A549 (cell line): ENCODE measurements around the gene DCN. TPM values are rescaled to one million over a fixed set of nuclear protein-coding genes. Genes with fewer than 3 reads are reported as not detected.

Experiments
- ATAC-seq, 2 experiments: fragments of 200-7000 bp in 1 of 2; fragments of >200 bp in 1 of 2; cut with Nextera tagmentation in 1 of 2; cut with Tn5 transposase in 1 of 2; 3 replicates each; pipeline versions ENCODE4 v1.8.0 to v1.9.1; 2018 to 2020; ENCODE audit warnings: mild to moderate bottlenecking in 1 of 2, moderate library complexity in 1 of 2
- CTCF ChIA-PET: fragments of 300-600 bp; sonication (Branson Sonifier 250); formaldehyde crosslinking; extraction: SDS; loops from one replicate; lab custom pipeline; 2021; ENCODE audit warnings: antibody characterized with exemption, inconsistent platforms; lab: Yijun Ruan, JAX
- POLR2A ChIA-PET: fragments of 350-600 bp; formaldehyde crosslinking; extraction: SDS; loops from one replicate; lab custom pipeline; 2021; ENCODE audit warnings: antibody characterized with exemption, inconsistent platforms; lab: Yijun Ruan, JAX
- DNase-seq, 2 experiments: peaks; one replicate each; pipeline versions ENCODE4 v3.0.0 to v3.0.0-alpha.2; 2011 to 2016; ENCODE audit warnings: low read depth in 1 of 2, low spot score in 1 of 2
- FAIRE-seq: peaks from 2 replicates; lab custom pipeline; 2011; peaks lifted over from hg19 to GRCh38; lab: Jason Lieb, UNC
- H3K27ac ChIP-seq, 2 experiments: fragments of >200 bp; sonication (Bioruptor Twin); formaldehyde crosslinking; 3 replicates each; pipeline ENCODE4 v1.5.1; 2016 to 2017
- H3K4me1 ChIP-seq: fragments of >200 bp; sonication (Bioruptor Twin); formaldehyde crosslinking; 3 replicates; pipeline ENCODE4 v1.6.1; 2016
- H3K4me2 ChIP-seq: fragments of >200 bp; sonication (Bioruptor Twin); formaldehyde crosslinking; 3 replicates; pipeline ENCODE4 v1.6.1; 2016
- H3K4me3 ChIP-seq: fragments of >200 bp; sonication (Bioruptor Twin); formaldehyde crosslinking; 3 replicates; pipeline ENCODE4 v1.5.1; 2016
- H3K9me3 ChIP-seq: fragments of >200 bp; sonication (Bioruptor Twin); formaldehyde crosslinking; 3 replicates; pipeline ENCODE4 v1.6.1; 2016
- BCL3 ChIP-seq: fragments of >200 bp; sonication (Bioruptor Twin); formaldehyde crosslinking; IDR thresholded peaks from 3 replicates; pipeline ENCODE4 v1.6.1; 2016
- BHLHE40 ChIP-seq: IDR thresholded peaks from 2 replicates; pipeline ENCODE4 v1.6.1; 2012; ENCODE audit warnings: low read depth, low read length, inconsistent platforms
- CHD2 ChIP-seq: fragments of 150-350 bp; IDR thresholded peaks from 2 replicates; pipeline ENCODE4 v1.6.1; 2014; ENCODE audit warnings: low read length; ENCODE audit not compliant: partially characterized antibody
- HDAC2 ChIP-seq: fragments of 200-600 bp; sonication (generic); IDR thresholded peaks from 2 replicates; pipeline ENCODE4 v1.6.1; 2016
- HEYL ChIP-seq: fragments of 250-450 bp; sonication (Bioruptor Pico); IDR thresholded peaks from 2 replicates; pipeline ENCODE4 v1.8.0; 2021; ENCODE audit warnings: mild to moderate bottlenecking, moderate library complexity
- HOXA7 ChIP-seq: fragments of 250-450 bp; sonication (Bioruptor Pico); IDR thresholded peaks from 2 replicates; pipeline ENCODE4 v1.5.0; 2020; ENCODE audit warnings: mild to moderate bottlenecking, moderate library complexity
- HOXB13 ChIP-seq: fragments of 250-450 bp; sonication (Bioruptor Pico); IDR thresholded peaks from 2 replicates; pipeline ENCODE4 v1.5.0; 2020; ENCODE audit warnings: low read depth, mild to moderate bottlenecking, moderate library complexity
- JUN ChIP-seq, 2 experiments: fragments of >200 bp; sonication (Bioruptor Twin); formaldehyde crosslinking; IDR thresholded peaks; 2 replicates in 1 of 2; 3 replicates in 1 of 2; pipeline ENCODE4 v1.6.1; 2016 to 2017
- KDM1A ChIP-seq: fragments of 200-600 bp; sonication (generic); IDR thresholded peaks from 2 replicates; pipeline ENCODE4 v1.6.1; 2016; ENCODE audit warnings: low read depth, mild to moderate bottlenecking
- KDM5A ChIP-seq: fragments of 200-600 bp; sonication (generic); IDR thresholded peaks from 2 replicates; pipeline ENCODE4 v1.6.1; 2016; ENCODE audit warnings: antibody characterized with exemption, mild to moderate bottlenecking
- MAZ ChIP-seq: fragments of 150-350 bp; IDR thresholded peaks from 2 replicates; pipeline ENCODE4 v1.6.1; 2014; ENCODE audit warnings: antibody characterized with exemption, low read depth, low read length, borderline replicate concordance
- NFE2L2 ChIP-seq: fragments of 150-350 bp; conservative IDR thresholded peaks from 2 replicates; pipeline ENCODE4 v1.6.1; 2014; ENCODE audit warnings: low read length
- NPAS2 ChIP-seq: fragments of 250-450 bp; sonication (Bioruptor Pico); IDR thresholded peaks from 2 replicates; pipeline ENCODE4 v1.8.0; 2022; ENCODE audit warnings: mild to moderate bottlenecking, moderate library complexity, borderline replicate concordance
- PBX3 ChIP-seq: IDR thresholded peaks from 2 replicates; pipeline ENCODE4 v1.6.1; 2012
- PHF8 ChIP-seq: fragments of 200-600 bp; sonication (generic); IDR thresholded peaks from 2 replicates; pipeline ENCODE4 v1.6.1; 2016; ENCODE audit warnings: low read depth, mild to moderate bottlenecking, antibody characterized with exemption, moderate library complexity, borderline replicate concordance
- RAD21 ChIP-seq, 2 experiments: fragments of >200 bp in 1 of 2; sonication (Bioruptor Twin) in 1 of 2; formaldehyde crosslinking in 1 of 2; IDR thresholded peaks in 1 of 2; conservative IDR thresholded peaks in 1 of 2; 2 replicates in 1 of 2; 3 replicates in 1 of 2; pipeline ENCODE4 v1.6.1; 2012 to 2018; ENCODE audit warnings: inconsistent platforms in 1 of 2
- SMC3 ChIP-seq: fragments of >200 bp; sonication (Bioruptor Twin); formaldehyde crosslinking; IDR thresholded peaks from 3 replicates; pipeline ENCODE4 v1.6.1; 2018; ENCODE audit warnings: inconsistent platforms
- WGBS: methylation state at CpG from one replicate; pipeline ENCODE4 v1.1.6; 2017; ENCODE audit errors: missing lambda C conversion rate; 5-methylcytosine and 5-hydroxymethylcytosine counted together
- polyA plus RNA-seq, 4 experiments: library from polyadenylated mRNA; depleted of rRNA in 3 of 4; stranded (reverse); fragments of >200 nt; fragmentation: RNase III in 1 of 4; extraction: RNeasy Plus Mini Kit Qiagen cat#74134 plus additional on column Dnase treatment in 1 of 4; gene quantifications; 2 replicates in 3 of 4; 3 replicates in 1 of 4; pipeline ENCODE4 v1.2.3, GENCODE V29; 2011 to 2017
- TF ChIP-seq, protein P1 (sequence below): fragments of 250-450 bp; sonication (Bioruptor Pico); IDR thresholded peaks from 2 replicates; pipeline ENCODE4 v1.5.0; 2021; ENCODE audit warnings: mild to moderate bottlenecking, moderate library complexity, borderline replicate concordance
- TF ChIP-seq, protein P2 (sequence below): fragments of >200 bp; sonication (Bioruptor Twin); formaldehyde crosslinking; IDR thresholded peaks from 3 replicates; pipeline ENCODE4 v1.5.1; 2016
- TF ChIP-seq, protein P3 (sequence below): IDR thresholded peaks from 2 replicates; pipeline ENCODE4 v1.6.1; 2012; ENCODE audit warnings: low read depth, borderline replicate concordance

DCN gene
- polyA plus RNA-seq, 2 of the 4 experiments (the other 2 are of a cell fraction): 1.0 TPM; not detected in 1

- H3K4me3 ChIP-seq: no peak overlapping the region
- FAIRE-seq: no peak
- H3K9me3 ChIP-seq: 0 out of 3 replicates have a peak, but pooled peaks cover 4% of the 10 kb centered on the region
- no peak overlapping the region for H3K4me2 ChIP-seq
- no peak overlapping the region for H3K27ac ChIP-seq
- ChIA-PET POLR2A (no interaction called here), CTCF (interaction anchor here (1.2 kb wide), 1 partner anchor 16 kb away, joined by 3 read pairs; no protein-coding TSS in a partner anchor)
- H3K4me1 ChIP-seq: no peaks in the 10 kb centered on the region
- TF ChIP-seq RAD21 (conservative IDR thresholded peaks at IDR 0.05 in 1 of 2, IDR thresholded peaks at IDR 0.05 in 1 of 2) (no peak), PHF8 (no peak), BHLHE40 (no peak), HOXB13 (CRISPR knock-in tag) (no peak), NFE2L2 (no peak), HDAC2 (no peak), HOXA7 (CRISPR knock-in tag) (no peak), NPAS2 (no peak), KDM1A (no peak)
- TF ChIP-seq, protein P1, sequence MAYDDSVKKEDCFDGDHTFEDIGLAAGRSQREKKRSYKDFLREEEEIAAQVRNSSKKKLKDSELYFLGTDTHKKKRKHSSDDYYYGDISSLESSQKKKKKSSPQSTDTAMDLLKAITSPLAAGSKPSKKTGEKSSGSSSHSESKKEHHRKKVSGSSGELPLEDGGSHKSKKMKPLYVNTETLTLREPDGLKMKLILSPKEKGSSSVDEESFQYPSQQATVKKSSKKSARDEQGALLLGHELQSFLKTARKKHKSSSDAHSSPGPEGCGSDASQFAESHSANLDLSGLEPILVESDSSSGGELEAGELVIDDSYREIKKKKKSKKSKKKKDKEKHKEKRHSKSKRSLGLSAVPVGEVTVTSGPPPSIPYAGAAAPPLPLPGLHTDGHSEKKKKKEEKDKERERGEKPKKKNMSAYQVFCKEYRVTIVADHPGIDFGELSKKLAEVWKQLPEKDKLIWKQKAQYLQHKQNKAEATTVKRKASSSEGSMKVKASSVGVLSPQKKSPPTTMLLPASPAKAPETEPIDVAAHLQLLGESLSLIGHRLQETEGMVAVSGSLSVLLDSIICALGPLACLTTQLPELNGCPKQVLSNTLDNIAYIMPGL (CRISPR knock-in tag): no peak
- TF ChIP-seq, protein P2, sequence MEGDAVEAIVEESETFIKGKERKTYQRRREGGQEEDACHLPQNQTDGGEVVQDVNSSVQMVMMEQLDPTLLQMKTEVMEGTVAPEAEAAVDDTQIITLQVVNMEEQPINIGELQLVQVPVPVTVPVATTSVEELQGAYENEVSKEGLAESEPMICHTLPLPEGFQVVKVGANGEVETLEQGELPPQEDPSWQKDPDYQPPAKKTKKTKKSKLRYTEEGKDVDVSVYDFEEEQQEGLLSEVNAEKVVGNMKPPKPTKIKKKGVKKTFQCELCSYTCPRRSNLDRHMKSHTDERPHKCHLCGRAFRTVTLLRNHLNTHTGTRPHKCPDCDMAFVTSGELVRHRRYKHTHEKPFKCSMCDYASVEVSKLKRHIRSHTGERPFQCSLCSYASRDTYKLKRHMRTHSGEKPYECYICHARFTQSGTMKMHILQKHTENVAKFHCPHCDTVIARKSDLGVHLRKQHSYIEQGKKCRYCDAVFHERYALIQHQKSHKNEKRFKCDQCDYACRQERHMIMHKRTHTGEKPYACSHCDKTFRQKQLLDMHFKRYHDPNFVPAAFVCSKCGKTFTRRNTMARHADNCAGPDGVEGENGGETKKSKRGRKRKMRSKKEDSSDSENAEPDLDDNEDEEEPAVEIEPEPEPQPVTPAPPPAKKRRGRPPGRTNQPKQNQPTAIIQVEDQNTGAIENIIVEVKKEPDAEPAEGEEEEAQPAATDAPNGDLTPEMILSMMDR: no peak
- TF ChIP-seq, protein P3, sequence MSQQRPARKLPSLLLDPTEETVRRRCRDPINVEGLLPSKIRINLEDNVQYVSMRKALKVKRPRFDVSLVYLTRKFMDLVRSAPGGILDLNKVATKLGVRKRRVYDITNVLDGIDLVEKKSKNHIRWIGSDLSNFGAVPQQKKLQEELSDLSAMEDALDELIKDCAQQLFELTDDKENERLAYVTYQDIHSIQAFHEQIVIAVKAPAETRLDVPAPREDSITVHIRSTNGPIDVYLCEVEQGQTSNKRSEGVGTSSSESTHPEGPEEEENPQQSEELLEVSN: no peak
- TF ChIP-seq, all 56 proteins: peak for 0
- WGBS: 16% methylated on average over 1 of the region's 1 CpG
- no peak for DNase-seq
- ATAC-seq: no peak
These were observed 13.8 kb upstream of the DCN start for GRCh38 chr12:91196436-91196835.

GRCh38 chr12:91194500-91194899 lies 11.9 kb upstream of the DCN start:
- TF ChIP-seq HEYL (CRISPR knock-in tag) (no peak), NFE2L2 (no peak), CHD2 (no peak), KDM1A (no peak), BCL3 (no peak), PBX3 (no peak), KDM5A (no peak), SMC3 (no peak), HOXA7 (CRISPR knock-in tag) (no peak), MAZ (no peak), JUN (IDR thresholded peaks at IDR 0.05) (no peak)
- Histone ChIP-seq H3K4me1 (no peaks in the 10 kb centered on the region), H3K4me2 (no peak overlapping the region), H3K4me3 (no peak overlapping the region), H3K27ac (no peak overlapping the region), H3K9me3 (0 out of 3 replicates have a peak, but pooled peaks cover 4% of the 10 kb centered on the region)
- ATAC-seq (no peak), DNase-seq (no peak), FAIRE-seq (peak; percentile 7)
- 17% methylated on average over 2 of the region's 2 CpGs for WGBS
- ChIA-PET POLR2A (no interaction called here), CTCF (no interaction called here)
